ENCODE data around the gene IMPDH1. TPM values are rescaled to one million over a fixed set of nuclear protein-coding genes. Genes with fewer than 3 reads are reported as not detected.
A peak's percentile ranks its signal among the peaks of the same experiment; 100 is the strongest.

Gene IMPDH1
- total RNA-seq, 2 experiments from 2014 or later = 26.5 to 27.0 TPM

GRCh38 chr7:128350708-128351295 lies 59.0 kb downstream of the IMPDH1 start:
- no peak for ATAC-seq (ENCODE audit: poor library complexity)
- H3K27me3 Mint-ChIP-seq = peaks cover 42% of the 10 kb centered on the region
- POLR2A ChIA-PET = interaction anchor here (0.9 kb wide), 1 partner anchor 37 kb away, joined by 3 read pairs; no protein-coding TSS in a partner anchor
- H3K4me3 ChIP-seq (ENCODE audit: low read length) = no peak overlapping the region
- peak in 1 of 14 experiments; percentile 24 for DNase-seq
- H3K27me3 ChIP-seq (ENCODE audit: control insufficient read depth in 1 of 2, insufficient read depth in 2 of 2, low read length in 2 of 2) = peaks cover 17 to 29% of the 10 kb centered on the region in 2 experiments
- H3K9me3 Mint-ChIP-seq = no peaks in the 10 kb centered on the region
- CTCF ChIA-PET = no interaction called here
- TF ChIP-seq CTCF (IDR thresholded peaks at IDR 0.05) = no peak
- peaks cover 0 to 11% of the 10 kb centered on the region in 2 experiments for H3K9me3 ChIP-seq (ENCODE audit: control insufficient read depth in 1 of 2, insufficient read depth in 1 of 2, low read length in 2 of 2)
- no peak overlapping the region for H3K27ac Mint-ChIP-seq
- H3K4me3 Mint-ChIP-seq = peak overlapping the region; percentile 30
- no peaks in the 10 kb centered on the region for H3K36me3 ChIP-seq (ENCODE audit: insufficient read depth, low read length)
- peaks cover 14% of the 10 kb centered on the region for H3K4me1 ChIP-seq (ENCODE audit: insufficient read depth, low read length)
- no peak overlapping the region for H3K27ac ChIP-seq (ENCODE audit: low read depth in 1 of 2, low read length in 2 of 2)
- intact Hi-C loops (cut with DNase I, micrococcal nuclease) = loop anchor here in 1 of 2 experiments (1.0 to 5.0 kb wide), 2 partner anchors 30 to 696 kb away; no protein-coding TSS in a partner anchor
- peaks cover 6% of the 10 kb centered on the region for H3K4me1 Mint-ChIP-seq (ENCODE audit: low read depth)
- no peaks in the 10 kb centered on the region for H3K36me3 Mint-ChIP-seq (ENCODE audit: low read depth)

GRCh38 chr7:128349466-128349825 lies 60.3 kb downstream of the IMPDH1 start:
- no peak for TF ChIP-seq CTCF (IDR thresholded peaks at IDR 0.05)
- no peaks in the 10 kb centered on the region for H3K9me3 Mint-ChIP-seq
- DNase-seq = no peak
- ATAC-seq (ENCODE audit: poor library complexity) = no peak
- peaks cover 6% of the 10 kb centered on the region for H3K4me1 Mint-ChIP-seq (ENCODE audit: low read depth)
- ChIA-PET CTCF (interaction anchor here (1.4 kb wide), 1 partner anchor 38 kb away, joined by 3 read pairs; no protein-coding TSS in a partner anchor), POLR2A (interaction anchor here (0.7 kb wide), 1 partner anchor 34 kb away, joined by 3 read pairs; no protein-coding TSS in a partner anchor)
- Histone ChIP-seq H3K4me1 (ENCODE audit: insufficient read depth, low read length) (peaks cover 11% of the 10 kb centered on the region), H3K36me3 (ENCODE audit: insufficient read depth, low read length) (no peaks in the 10 kb centered on the region), H3K27me3 (ENCODE audit: control insufficient read depth in 1 of 2, insufficient read depth in 2 of 2, low read length in 2 of 2) (peaks cover 17 to 29% of the 10 kb centered on the region in 2 experiments), H3K27ac (ENCODE audit: low read depth in 1 of 2, low read length in 2 of 2) (no peak overlapping the region), H3K4me3 (ENCODE audit: low read length) (no peak overlapping the region), H3K9me3 (ENCODE audit: control insufficient read depth in 1 of 2, insufficient read depth in 1 of 2, low read length in 2 of 2) (peaks cover 0 to 11% of the 10 kb centered on the region in 2 experiments)
- intact Hi-C loops (cut with DNase I, micrococcal nuclease) = loop anchor here (10.0 kb wide), 4 partner anchors 75 to 705 kb away; partner anchors contain the start of genes HILPDA (in 1 of the 2) and TNPO3 (in 1 of the 2)
- no peak overlapping the region for H3K4me3 Mint-ChIP-seq
- H3K27ac Mint-ChIP-seq = no peak overlapping the region
- no peaks in the 10 kb centered on the region for H3K36me3 Mint-ChIP-seq (ENCODE audit: low read depth)
- H3K27me3 Mint-ChIP-seq = peaks cover 38% of the 10 kb centered on the region

GRCh38 chr7:128347647-128348097 lies 62.1 kb downstream of the IMPDH1 start:
- ChIA-PET CTCF (interaction anchor here (0.6 to 2.3 kb wide), 14 partner anchors 10 to 129 kb away, joined by 3 to 35 read pairs (median 4); partner anchors contain the start of genes HILPDA and METTL2B), POLR2A (interaction anchor here (0.9 to 2.3 kb wide), 2 partner anchors 40 to 955 kb away, joined by 3 to 14 read pairs; partner anchors contain the start of gene ZNF800)
- no peaks in the 10 kb centered on the region for H3K36me3 ChIP-seq (ENCODE audit: insufficient read depth, low read length)
- H3K4me3 Mint-ChIP-seq = peak overlapping the region; percentile 60
- H3K27me3 Mint-ChIP-seq = peaks cover 24% of the 10 kb centered on the region
- no peaks in the 10 kb centered on the region for H3K9me3 Mint-ChIP-seq
- H3K27ac ChIP-seq (ENCODE audit: low read depth in 1 of 2, low read length in 2 of 2) = no peak overlapping the region
- ATAC-seq (ENCODE audit: poor library complexity) = no peak
- H3K27me3 ChIP-seq (ENCODE audit: control insufficient read depth in 1 of 2, insufficient read depth in 2 of 2, low read length in 2 of 2) = peaks cover 7 to 17% of the 10 kb centered on the region in 2 experiments
- peaks cover 0 to 11% of the 10 kb centered on the region in 2 experiments for H3K9me3 ChIP-seq (ENCODE audit: control insufficient read depth in 1 of 2, insufficient read depth in 1 of 2, low read length in 2 of 2)
- H3K4me3 ChIP-seq (ENCODE audit: low read length) = no peak overlapping the region
- intact Hi-C loops (cut with DNase I, micrococcal nuclease) = loop anchor here (1.0 to 10.0 kb wide), 6 partner anchors 40 to 707 kb away; partner anchors contain the start of genes HILPDA (in 1 of the 2) and TNPO3 (in 1 of the 2)
- H3K27ac Mint-ChIP-seq = no peak overlapping the region
- TF ChIP-seq CTCF (IDR thresholded peaks at IDR 0.05) = peak; percentile 49
- H3K4me1 Mint-ChIP-seq (ENCODE audit: low read depth) = peaks cover 16% of the 10 kb centered on the region
- peak; percentile 17 to 67 (median 42) for DNase-seq
- peaks cover 20% of the 10 kb centered on the region for H3K4me1 ChIP-seq (ENCODE audit: insufficient read depth, low read length)
- peaks cover 11% of the 10 kb centered on the region for H3K36me3 Mint-ChIP-seq (ENCODE audit: low read depth)
